ENCODE results near the gene TUBB3.

The TUBB3 gene

GRCh38 chr16:89893642-89894548 is 29.2 kb upstream of the TUBB3 start:
- H3K36me3 ChIP-seq = peaks cover 78% of the 10 kb centered on the region
- TF ChIP-seq CTCF (IDR thresholded peaks at IDR 0.05; ENCODE audit: low read depth, low read length) = no peak
- no peaks in the 10 kb centered on the region for H3K27me3 ChIP-seq
- H3K4me3 ChIP-seq (ENCODE audit: low read depth, low read length) = no peak overlapping the region
- no peaks in the 10 kb centered on the region for H3K4me1 ChIP-seq
- H3K9me3 ChIP-seq = no peaks in the 10 kb centered on the region
- DNase-seq = no peak

DNA sequence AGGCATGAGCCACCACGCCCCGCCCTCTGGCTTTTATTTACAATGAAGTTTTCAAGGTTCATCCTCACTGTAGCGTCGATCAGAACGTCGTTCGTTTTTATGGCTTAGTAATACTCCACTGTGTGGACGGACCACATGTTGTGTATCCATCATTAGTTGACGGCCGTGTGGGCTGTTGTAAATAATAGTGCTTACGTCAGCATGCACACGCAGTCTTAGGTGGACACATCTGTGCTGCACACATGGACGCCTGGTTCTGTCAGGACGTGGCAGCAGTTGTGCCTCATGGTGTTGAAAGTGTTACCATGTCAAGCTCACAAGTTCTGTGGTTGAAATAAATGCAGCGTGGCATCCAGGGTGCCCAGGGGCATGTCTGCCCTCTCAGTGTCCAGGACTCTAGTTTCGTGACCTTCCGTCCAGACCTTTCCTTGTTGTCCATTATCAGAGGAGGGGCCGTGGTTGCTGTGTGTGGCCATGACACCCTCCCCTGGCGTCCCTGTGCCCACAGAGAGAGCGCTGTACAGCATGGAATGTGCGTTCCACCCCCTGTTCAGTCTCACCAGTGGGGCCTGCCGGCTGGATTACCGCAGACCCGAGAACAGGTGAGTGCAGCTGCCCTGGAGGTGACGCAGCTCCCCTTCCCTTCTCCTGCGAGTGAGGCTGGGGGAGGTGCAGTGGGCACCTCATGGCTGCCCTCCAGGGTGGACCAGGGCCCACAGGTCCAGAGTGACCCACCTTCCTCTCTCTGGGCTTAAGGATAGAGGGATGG is 27.5 kb upstream of the TUBB3 start:
- no peak overlapping the region for H3K4me3 ChIP-seq (ENCODE audit: low read depth, low read length)
- H3K9me3 ChIP-seq = no peaks in the 10 kb centered on the region
- peaks cover 80% of the 10 kb centered on the region for H3K36me3 ChIP-seq
- no peak for DNase-seq
- no peak for TF ChIP-seq CTCF (IDR thresholded peaks at IDR 0.05; ENCODE audit: low read depth, low read length)
- H3K4me1 ChIP-seq = no peaks in the 10 kb centered on the region
- no peaks in the 10 kb centered on the region for H3K27me3 ChIP-seq

DNA sequence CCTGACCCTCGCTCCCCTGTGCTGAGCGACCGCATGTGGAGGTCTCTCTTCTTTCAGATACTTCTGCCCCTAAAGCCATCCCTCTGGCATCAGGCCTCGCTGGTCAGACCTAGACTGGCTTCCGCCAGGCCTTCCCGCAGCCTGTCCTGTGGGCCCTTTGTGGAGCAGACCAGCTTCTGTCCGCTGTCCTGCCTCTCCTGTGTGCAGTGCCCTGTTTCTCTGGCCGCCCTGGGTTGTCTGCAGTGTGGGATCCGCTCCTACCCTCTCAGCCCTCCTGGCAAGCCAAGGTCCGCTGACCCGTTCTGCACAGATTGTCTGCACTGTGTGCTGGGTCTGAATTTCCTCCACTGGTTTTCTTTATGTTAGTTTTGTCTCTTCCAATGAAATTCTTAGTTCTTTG is 25.9 kb upstream of the TUBB3 start:
- Histone ChIP-seq H3K4me3 (ENCODE audit: low read depth, low read length) (no peak overlapping the region), H3K9me3 (no peaks in the 10 kb centered on the region), H3K4me1 (no peaks in the 10 kb centered on the region), H3K27me3 (no peaks in the 10 kb centered on the region), H3K36me3 (peaks cover 69% of the 10 kb centered on the region)
- no peak for TF ChIP-seq CTCF (IDR thresholded peaks at IDR 0.05; ENCODE audit: low read depth, low read length)
- no peak for DNase-seq

- H3K4me3 ChIP-seq (ENCODE audit: low read depth, low read length) = no peak overlapping the region
- H3K9me3 ChIP-seq = no peaks in the 10 kb centered on the region
- no peak for DNase-seq
- peaks cover 67% of the 10 kb centered on the region for H3K36me3 ChIP-seq
- TF ChIP-seq CTCF (IDR thresholded peaks at IDR 0.05; ENCODE audit: low read depth, low read length) = no peak
- no peaks in the 10 kb centered on the region for H3K27me3 ChIP-seq
- H3K4me1 ChIP-seq = no peaks in the 10 kb centered on the region
Observed at GRCh38 chr16:89898201-89898967, 24.8 kb upstream of the TUBB3 start.

DNA sequence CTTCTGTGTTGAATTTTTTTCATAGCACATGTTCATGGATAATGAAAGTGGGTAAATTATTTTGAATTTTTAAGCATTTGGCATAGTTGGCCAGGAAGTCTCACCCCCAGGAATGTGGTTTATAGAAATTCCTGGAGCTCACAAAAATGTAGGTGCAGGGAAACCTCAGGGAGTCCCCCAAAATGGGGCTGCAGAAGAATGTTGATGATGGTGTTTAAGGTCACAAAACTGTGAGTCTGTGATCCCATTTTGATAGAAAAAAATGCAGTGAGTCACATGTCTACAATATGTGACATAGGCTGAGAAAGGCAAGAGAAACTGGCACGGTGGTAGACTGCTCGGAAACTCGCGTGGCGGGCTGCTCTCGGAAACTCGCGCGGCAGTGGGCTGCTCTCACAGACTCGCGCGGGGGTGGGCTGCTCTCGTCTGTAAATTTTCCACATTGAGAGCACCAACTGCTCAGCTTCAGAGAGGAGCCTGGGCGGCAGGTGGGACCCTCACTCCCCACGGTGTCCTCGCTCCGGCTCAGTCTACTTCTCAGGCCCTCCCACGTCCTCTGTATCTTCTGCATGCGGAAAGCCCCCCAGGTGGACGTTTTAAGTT is 23.2 kb upstream of the TUBB3 start:
- Histone ChIP-seq H3K9me3 (no peaks in the 10 kb centered on the region), H3K27me3 (no peaks in the 10 kb centered on the region), H3K36me3 (peaks cover 70% of the 10 kb centered on the region), H3K4me3 (ENCODE audit: low read depth, low read length) (no peak overlapping the region), H3K4me1 (peaks cover 6% of the 10 kb centered on the region)
- DNase-seq = no peak
- TF ChIP-seq CTCF (IDR thresholded peaks at IDR 0.05; ENCODE audit: low read depth, low read length) = no peak
